HG02885 (cell line): Measurements from ENCODE around the gene CCDC170.
"Not testable (repeated sequence)": the region's sequence is repeated elsewhere in the genome, so short reads cannot be mapped to it uniquely, and the experiment has no call there.

Experiments
- ATAC-seq: cut with Tn5 transposase; IDR thresholded peaks from one replicate; pipeline ENCODE4 v1.9.1; 2021; ENCODE audit warnings: mild to moderate bottlenecking; ENCODE audit not compliant: unreplicated experiment, poor library complexity

CCDC170 gene

GRCh38 chr6:151539506-151540268 lies 45.9 kb downstream of the CCDC170 start:
- ATAC-seq = no peak

DNA sequence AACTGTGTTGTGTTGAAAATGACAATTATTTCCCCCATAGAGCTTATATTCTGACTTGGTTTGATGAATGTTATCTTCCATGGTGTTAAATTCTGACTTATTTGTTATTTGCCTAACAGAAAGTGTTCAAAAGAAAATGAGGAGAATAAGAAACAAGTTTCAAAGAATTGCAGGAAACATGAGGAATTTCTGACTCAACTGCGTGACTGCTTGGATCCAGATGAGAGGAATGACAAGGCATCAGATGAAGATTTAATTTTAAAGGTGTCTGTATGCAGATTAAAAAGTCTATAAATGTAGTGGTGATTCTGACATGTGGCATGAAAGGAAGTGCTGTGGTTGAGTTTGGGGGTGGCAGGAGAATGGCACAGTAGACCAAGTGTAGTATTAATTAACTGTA lies 50.6 kb downstream of the CCDC170 start:
- no peak for ATAC-seq

GRCh38 chr6:151544884-151545283 lies 51.1 kb downstream of the CCDC170 start:
- ATAC-seq = not testable (repeated sequence)

GRCh38 chr6:151546941-151547659 lies 53.3 kb downstream of the CCDC170 start:
- ATAC-seq = no peak

DNA sequence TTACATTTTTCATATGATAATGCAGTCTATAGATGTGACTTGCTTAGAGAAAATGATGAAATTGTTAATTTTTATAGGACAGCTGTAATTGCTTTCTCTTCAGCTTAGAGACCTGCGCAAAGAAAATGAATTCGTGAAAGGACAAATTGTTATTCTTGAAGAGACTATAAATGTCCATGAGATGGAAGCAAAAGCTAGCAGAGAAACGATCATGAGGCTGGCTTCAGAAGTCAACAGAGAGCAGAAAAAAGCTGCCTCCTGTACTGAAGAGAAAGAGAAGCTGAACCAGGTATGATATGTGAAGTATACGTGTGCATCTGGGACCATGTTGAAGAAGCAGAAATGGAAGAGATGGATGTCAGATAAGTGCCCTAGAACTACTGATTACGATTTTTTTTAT lies 54.4 kb downstream of the CCDC170 start:
- no peak for ATAC-seq

- ATAC-seq = no peak
These were observed 56.0 kb downstream of the CCDC170 start for GRCh38 chr6:151549790-151550189.

GRCh38 chr6:151550618-151551017 lies 56.8 kb downstream of the CCDC170 start:
- ATAC-seq = no peak

GRCh38 chr6:151551223-151551857 lies 57.5 kb downstream of the CCDC170 start:
- no peak for ATAC-seq

DNA sequence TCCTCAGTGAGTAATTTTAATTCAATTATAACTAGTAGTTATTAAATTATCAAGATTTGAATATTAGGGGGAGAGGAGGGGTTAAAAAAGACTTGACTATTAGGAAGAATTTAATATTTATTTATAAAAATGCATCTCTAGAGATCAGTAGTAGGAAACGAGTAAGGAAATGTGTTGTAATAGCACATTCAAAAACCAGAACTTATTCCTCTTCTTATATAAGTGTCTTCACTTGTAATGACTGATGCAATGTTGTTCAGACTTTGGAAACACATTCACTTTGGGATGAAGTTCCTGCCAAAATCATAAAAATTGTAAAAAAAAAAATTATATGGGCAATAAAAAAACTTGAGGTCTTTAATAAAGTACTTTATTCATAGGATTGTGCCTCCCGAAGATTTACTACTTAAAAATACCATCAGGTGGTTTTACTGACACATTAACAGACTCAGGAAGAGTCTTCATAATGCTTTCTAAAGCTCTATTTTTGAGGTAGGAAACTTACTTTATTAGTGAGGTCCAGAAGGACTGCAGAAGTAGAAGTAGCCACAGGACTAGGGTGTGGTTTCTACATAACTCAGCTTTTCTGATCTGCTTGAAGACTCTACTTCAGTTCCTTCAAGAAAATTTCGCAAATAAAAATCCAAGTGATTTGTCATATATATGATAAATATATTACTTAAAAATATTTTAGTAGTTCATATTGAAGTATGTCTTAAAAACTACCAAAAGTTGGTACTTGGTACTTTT lies 59.8 kb downstream of the CCDC170 start:
- ATAC-seq = peak; percentile 50

GRCh38 chr6:151561238-151561637 lies 67.4 kb downstream of the CCDC170 start:
- ATAC-seq = no peak

DNA sequence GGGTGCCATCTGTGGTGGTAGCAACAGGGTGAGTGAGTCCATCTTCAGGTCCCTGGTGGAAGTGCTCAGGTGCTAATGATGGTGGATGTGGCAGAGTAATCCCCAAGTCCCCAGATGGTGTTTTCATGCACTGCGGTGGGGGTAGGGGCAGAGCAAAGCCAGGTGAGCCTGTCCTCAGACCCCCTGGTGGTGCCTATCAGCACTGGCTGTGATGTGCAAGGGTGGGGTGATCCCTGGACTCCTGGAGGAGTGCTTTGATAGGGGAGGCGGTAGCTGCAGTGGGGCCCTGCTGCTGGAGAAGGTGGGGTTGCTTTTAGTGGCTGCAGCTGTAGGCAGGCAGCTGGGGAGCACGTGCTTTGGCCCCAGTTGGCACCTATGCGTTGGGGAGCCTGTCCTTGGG lies 70.8 kb downstream of the CCDC170 start:
- no peak for ATAC-seq

DNA sequence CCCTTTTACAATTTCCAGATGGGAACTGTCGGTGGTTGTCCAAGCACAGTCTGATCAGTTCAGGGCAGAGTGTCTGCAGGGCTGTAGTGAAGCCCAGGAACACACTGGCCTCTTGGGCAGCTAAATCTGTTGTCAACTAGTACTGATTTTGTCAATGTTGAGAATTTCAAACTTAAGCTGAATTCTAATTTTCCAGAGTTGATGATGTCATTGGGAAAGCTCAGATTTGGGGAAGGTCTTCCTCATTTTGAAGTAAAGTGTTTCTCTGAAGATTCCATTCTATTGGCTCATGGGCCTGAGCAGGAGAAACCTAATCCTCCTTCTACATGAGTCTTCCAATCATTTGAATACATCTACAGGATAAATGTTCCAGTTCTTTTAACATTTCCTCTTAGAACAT lies 72.1 kb downstream of the CCDC170 start:
- ATAC-seq = no peak

GRCh38 chr6:151566557-151566956 lies 72.7 kb downstream of the CCDC170 start:
- ATAC-seq = no peak

- no peak for ATAC-seq
These were observed 82.8 kb downstream of the CCDC170 start for GRCh38 chr6:151576633-151577032.

DNA sequence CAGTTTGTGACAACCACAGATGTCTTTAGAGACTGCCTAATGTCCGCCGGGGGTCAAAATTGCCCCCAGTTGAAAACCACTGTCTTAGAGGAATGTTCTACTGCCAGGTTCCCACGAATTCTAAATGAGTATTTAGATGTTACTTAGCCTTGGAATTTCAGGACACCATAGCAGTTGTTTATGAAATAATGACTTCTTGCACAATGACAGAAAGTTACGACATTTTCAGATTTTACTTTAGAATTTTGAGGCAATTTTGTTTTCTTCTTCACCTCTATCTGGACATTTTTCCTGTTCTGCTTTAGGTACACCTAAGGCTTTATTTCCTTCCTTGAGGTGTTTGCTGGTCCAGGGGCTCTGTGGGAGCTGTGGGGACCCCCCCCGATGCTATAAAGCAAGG lies 83.4 kb downstream of the CCDC170 start:
- no peak for ATAC-seq

GRCh38 chr6:151585741-151586140 lies 91.9 kb downstream of the CCDC170 start:
- no peak for ATAC-seq

DNA sequence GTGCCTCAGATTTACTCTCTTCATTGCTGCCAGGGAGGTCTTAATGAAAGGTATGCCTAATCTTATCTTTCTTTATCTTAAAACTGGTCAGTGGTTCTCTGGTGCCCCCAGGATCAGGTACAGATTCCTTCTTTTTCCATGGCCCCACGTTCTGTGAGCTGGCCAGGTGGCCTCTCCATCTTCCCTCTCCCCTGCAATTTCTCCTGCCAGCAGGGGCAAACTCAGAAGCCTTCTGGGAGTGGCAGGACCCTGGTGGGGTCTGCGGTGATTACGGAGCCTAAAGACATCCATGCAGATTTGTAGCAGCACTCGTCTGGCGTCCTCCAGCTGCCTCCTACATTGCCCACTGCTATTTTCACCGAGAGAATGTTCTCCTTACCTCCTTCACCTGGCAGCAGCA lies 95.8 kb downstream of the CCDC170 start:
- no peak for ATAC-seq

GRCh38 chr6:151590742-151591141 lies 96.9 kb downstream of the CCDC170 start:
- ATAC-seq = no peak

GRCh38 chr6:151592449-151593159 lies 98.8 kb downstream of the CCDC170 start:
- no peak for ATAC-seq
